ACC112 (cell line): ENCODE results near the gene DUSP23.

ENCODE experiments used
- H2AFZ ChIP-seq: fragments of 200-600 bp; sonication (generic); one replicate; pipeline ENCODE4 v1.6.0; 2017; ENCODE audit warnings: antibody characterized with exemption, low read length; ENCODE audit not compliant: unreplicated experiment
- H3K27ac ChIP-seq: fragments of 200-600 bp; sonication (generic); 2 replicates; pipeline ENCODE4 v1.5.1; 2014; ENCODE audit warnings: low read depth, mild to moderate bottlenecking, antibody characterized with exemption, low read length, moderate library complexity
- H3K27me3 ChIP-seq: fragments of 200-600 bp; sonication (generic); 2 replicates; pipeline ENCODE4 v1.6.1; 2014; ENCODE audit warnings: mild to moderate bottlenecking, antibody characterized with exemption, low read length, moderate library complexity, mixed read lengths; ENCODE audit not compliant: insufficient read depth
- H3K36me3 ChIP-seq: fragments of 200-600 bp; sonication (generic); 2 replicates; pipeline ENCODE4 v1.6.1; 2016; ENCODE audit warnings: mild to moderate bottlenecking, antibody characterized with exemption, low read length, moderate library complexity, mixed read lengths; ENCODE audit not compliant: insufficient read depth
- H3K4me1 ChIP-seq: fragments of 200-600 bp; sonication (generic); one replicate; pipeline ENCODE4 v1.6.1; 2016; ENCODE audit warnings: low read length, mixed read lengths; ENCODE audit not compliant: insufficient read depth, unreplicated experiment, control insufficient read depth
- H3K4me3 ChIP-seq: fragments of 200-600 bp; sonication (generic); 2 replicates; pipeline ENCODE4 v1.5.1; 2014; ENCODE audit warnings: mild to moderate bottlenecking, low read depth, low read length
- H3K79me2 ChIP-seq: fragments of 200-600 bp; sonication (generic); one replicate; pipeline ENCODE4 v1.6.0; 2016; ENCODE audit warnings: low read length; ENCODE audit not compliant: control insufficient read depth, unreplicated experiment, insufficient read depth

The DUSP23 gene

DNA sequence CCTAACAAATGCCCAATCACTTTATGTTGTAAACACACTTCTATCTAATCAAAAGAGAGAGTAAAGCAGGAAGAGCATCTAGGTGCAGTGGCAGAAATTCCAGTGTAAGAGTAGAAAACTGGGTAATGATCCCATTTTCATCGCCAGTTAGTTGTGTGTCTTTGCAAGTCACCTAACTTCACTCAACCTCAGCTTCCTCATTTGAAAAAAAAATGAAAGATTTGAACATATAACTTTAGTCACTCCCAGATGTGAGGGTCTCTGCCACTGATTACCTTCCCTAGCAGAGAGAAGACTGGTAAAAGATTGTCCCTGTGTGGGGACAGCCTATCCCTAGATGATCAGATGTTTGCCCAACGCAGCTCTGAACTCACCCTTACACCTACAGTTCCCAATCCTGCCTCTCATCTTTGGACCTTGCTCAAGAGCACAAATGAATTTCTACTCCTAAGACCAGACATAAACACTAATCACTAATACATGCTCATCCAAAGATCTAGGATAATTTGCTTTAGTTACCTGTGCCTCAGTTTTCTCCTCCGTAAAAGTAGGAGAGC, 25.2 kb upstream of the DUSP23 start:
- H3K36me3 ChIP-seq, result no peaks in the 10 kb centered on the region
- H3K27ac ChIP-seq, result no peak overlapping the region
- no peak overlapping the region for H3K4me3 ChIP-seq

DNA sequence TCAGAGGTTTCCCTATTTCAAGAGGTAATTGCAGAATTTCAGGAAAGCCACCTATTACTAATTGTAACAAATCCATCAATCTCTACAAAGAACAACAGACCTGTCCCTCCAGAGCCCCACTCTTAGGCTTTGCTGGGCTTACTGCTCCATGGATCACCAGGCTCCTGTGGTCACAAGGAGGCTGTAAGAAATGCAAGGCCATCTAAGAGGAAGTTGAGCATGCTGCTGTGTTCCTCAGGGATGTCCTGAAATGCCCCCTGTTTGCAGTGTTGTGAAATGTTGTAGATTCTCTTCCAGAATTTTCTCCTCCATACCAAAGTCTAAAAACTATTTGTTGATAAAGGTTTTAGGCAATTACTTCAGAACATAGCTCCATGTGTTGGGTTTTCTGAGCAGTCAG, 24.4 kb upstream of the DUSP23 start:
- H2AFZ ChIP-seq, result peak overlapping the region; percentile 3
- no peaks in the 10 kb centered on the region for H3K27me3 ChIP-seq
- H3K4me3 ChIP-seq, result no peak overlapping the region
- no peaks in the 10 kb centered on the region for H3K79me2 ChIP-seq
- H3K36me3 ChIP-seq, result no peaks in the 10 kb centered on the region
- H3K4me1 ChIP-seq, result peaks cover 14% of the 10 kb centered on the region
- no peak overlapping the region for H3K27ac ChIP-seq

More for the DNA sequence above, 25.2 kb upstream of the DUSP23 start:
- Histone ChIP-seq H3K4me1 (peaks cover 14% of the 10 kb centered on the region), H3K27me3 (no peaks in the 10 kb centered on the region), H3K79me2 (no peaks in the 10 kb centered on the region), H2AFZ (no peak overlapping the region)

DNA sequence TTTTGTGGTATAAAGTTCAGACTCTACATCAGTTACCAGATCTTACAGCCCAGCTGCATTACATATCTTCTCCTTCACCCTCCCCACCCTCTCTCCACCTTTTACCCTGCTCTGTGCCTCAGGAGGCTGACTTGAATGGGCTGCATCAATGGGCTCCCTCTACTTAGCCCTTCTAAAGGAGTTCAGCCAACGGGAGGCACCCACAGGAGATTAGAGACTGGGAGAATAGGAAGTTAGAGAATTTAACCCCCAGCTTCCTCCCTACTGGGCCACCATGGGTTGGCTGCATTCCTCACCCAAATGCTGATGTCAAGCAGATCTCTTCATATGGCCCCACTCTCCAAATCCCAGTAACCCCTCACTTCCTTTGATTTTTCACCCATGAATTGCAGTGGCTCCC, 17.1 kb upstream of the DUSP23 start:
- Histone ChIP-seq H3K4me3 (no peak overlapping the region), H3K27ac (no peak overlapping the region), H3K36me3 (no peaks in the 10 kb centered on the region), H3K79me2 (no peaks in the 10 kb centered on the region), H2AFZ (no peak overlapping the region), H3K4me1 (no peaks in the 10 kb centered on the region), H3K27me3 (no peaks in the 10 kb centered on the region)

DNA sequence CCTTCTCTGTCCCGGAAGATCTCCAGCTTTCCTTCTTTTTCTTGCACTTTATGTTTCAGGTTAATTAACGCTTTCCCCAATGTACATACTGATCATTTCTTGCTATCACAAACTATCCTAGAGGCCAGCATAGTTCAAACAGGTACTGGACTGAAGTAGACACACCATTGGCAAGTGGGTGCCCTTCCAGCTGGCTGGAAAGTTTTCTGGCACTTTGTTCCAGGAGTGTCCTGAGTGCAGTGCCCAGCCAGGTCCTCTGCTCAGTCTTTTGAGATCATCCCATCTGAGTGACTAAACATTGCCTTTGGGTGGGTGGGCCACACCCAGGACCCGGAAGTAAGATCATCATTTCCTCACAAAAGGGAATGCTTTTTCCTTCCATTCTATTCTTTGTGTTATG, 15.0 kb upstream of the DUSP23 start:
- Histone ChIP-seq H3K79me2 (no peaks in the 10 kb centered on the region), H3K27ac (no peak overlapping the region), H3K36me3 (no peaks in the 10 kb centered on the region), H3K27me3 (no peaks in the 10 kb centered on the region), H3K4me1 (no peaks in the 10 kb centered on the region), H3K4me3 (no peak overlapping the region), H2AFZ (no peak overlapping the region)

DNA sequence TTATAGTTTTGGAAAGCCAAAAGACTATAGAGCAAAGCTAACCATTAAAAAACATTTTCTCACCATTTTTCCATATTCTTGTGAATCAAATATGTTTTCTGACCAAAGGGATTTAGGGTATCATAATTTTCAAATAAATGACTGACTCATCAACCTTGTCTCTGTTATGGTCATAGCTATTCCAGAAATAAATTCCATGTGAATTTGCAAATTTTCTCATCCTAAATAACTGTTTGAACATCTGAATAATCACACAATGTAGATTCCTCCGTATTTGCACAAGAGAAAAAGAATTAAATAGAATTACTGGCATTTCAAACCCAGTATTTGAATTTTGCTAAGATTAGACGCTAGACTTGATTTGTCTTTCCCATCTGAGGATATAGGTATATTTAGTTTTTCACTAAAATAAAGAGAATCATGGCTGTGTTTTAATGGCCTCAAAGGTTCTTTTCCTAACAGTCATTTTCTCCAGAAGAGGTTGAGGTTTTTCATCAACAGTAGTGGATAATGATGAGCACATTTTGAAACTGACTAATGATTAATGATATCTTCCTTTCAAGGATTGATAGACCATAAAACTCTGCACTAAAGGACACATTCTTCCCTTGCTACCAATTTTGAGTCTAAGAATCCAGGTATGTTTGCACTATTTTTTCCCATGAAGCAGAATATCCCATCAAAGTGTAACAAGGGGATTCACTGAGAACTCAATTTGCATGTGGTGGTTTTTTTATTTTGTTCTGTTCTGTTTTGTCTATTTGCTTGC, 9.5 kb upstream of the DUSP23 start:
- Histone ChIP-seq H2AFZ (no peak overlapping the region), H3K36me3 (no peaks in the 10 kb centered on the region), H3K27ac (no peak overlapping the region), H3K4me3 (no peak overlapping the region), H3K79me2 (no peaks in the 10 kb centered on the region), H3K4me1 (no peaks in the 10 kb centered on the region), H3K27me3 (no peaks in the 10 kb centered on the region)

DNA sequence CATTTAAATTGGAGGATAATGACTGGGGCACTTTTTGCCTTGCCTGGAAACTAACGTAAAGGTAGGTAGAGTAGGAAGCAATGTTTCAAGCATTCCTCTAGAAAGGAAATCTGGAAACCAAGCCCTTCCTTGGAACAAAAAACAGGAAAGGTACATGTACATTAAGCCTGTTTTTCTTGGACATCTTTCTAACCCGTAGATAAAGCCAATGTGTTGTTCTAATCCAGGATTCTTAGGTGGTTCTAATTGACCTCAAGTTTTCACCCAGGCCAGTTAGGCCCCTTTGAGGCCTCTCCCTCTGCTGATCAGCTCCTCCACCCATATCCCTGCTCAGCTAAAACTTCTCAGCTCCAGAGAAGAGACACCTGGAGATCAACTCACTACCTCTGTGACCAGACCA, 6.3 kb upstream of the DUSP23 start:
- Histone ChIP-seq H3K4me1 (peaks cover 19% of the 10 kb centered on the region), H3K79me2 (no peaks in the 10 kb centered on the region), H3K27me3 (no peaks in the 10 kb centered on the region), H3K4me3 (no peak overlapping the region), H2AFZ (no peak overlapping the region), H3K27ac (no peak overlapping the region), H3K36me3 (no peaks in the 10 kb centered on the region)

DNA sequence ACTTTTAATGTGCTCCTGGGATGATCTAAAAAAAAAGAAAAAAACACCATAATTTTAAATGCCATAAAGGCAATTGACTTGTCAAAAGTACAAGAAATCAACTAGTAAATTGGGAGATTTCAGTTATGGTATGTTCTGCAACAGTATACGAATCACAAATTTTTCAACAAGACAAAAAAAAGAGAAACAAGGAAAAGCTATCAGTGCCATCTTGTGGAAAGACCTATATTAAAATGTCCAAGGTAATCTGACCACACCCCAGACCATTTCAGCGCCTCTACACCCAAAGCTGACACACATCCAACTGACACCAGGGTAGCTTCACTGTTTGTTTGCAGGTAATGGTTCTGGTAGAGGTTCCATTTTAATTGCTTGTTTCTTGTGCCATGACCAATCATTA, 5.0 kb upstream of the DUSP23 start:
- no peaks in the 10 kb centered on the region for H3K27me3 ChIP-seq
- H3K79me2 ChIP-seq, result no peaks in the 10 kb centered on the region
- H3K36me3 ChIP-seq, result no peaks in the 10 kb centered on the region
- no peak overlapping the region for H3K27ac ChIP-seq
- peaks cover 28% of the 10 kb centered on the region for H3K4me1 ChIP-seq
- H3K4me3 ChIP-seq, result no peak overlapping the region
- no peak overlapping the region for H2AFZ ChIP-seq

DNA sequence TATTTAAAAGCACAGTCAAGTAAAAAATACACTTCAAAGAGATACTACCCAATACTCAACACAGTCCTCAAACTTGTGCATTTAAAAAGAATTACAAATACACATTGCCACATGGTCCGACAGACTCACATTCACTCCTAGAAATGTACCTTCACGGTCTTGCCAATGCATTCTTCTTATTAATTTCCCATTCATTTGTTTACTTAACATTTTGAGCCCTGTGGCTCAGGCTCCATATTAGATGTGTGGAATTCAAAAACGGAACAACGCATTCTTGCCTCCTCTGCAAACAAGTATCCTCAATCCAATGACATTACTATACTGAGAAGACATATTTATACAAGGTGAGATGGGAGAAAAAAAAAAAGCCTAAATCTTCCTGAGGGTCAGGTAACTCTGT, 2.5 kb upstream of the DUSP23 start:
- Histone ChIP-seq H3K4me3 (no peak overlapping the region), H3K27ac (peak overlapping the region; percentile 90), H3K36me3 (no peaks in the 10 kb centered on the region), H3K27me3 (no peaks in the 10 kb centered on the region), H3K79me2 (peaks cover 13% of the 10 kb centered on the region), H3K4me1 (peaks cover 35% of the 10 kb centered on the region), H2AFZ (no peak overlapping the region)

DNA sequence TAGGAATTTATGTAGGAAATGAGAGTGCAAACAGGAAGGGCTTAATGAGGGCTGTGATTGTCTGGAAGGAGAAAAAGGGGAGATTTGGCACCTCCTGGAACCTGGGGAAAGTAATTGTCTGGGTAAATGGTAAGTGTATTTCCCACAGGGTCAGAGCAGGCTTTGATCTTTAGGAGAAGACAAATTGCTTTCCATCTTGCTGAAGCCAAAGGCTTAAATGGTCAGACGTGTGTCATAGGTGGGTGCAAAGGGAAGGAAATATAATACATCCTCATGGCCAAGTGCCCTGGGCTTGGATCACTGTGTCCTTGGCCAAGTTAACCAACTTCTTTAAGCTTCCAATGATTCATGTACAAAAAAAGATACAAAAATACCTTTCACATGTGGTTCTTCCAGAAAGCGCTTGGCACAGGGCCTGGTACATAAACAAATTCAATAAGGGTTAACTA, 1.3 kb upstream of the DUSP23 start:
- H3K79me2 ChIP-seq, result peaks cover 13% of the 10 kb centered on the region
- peak overlapping the region; percentile 90 for H3K27ac ChIP-seq
- peaks cover 39% of the 10 kb centered on the region for H3K4me1 ChIP-seq
- H3K27me3 ChIP-seq, result no peaks in the 10 kb centered on the region
- no peak overlapping the region for H2AFZ ChIP-seq
- 0 out of 2 replicates have a peak overlapping the region, but pooled peaks have one; percentile 1 for H3K4me3 ChIP-seq
- no peaks in the 10 kb centered on the region for H3K36me3 ChIP-seq

DNA sequence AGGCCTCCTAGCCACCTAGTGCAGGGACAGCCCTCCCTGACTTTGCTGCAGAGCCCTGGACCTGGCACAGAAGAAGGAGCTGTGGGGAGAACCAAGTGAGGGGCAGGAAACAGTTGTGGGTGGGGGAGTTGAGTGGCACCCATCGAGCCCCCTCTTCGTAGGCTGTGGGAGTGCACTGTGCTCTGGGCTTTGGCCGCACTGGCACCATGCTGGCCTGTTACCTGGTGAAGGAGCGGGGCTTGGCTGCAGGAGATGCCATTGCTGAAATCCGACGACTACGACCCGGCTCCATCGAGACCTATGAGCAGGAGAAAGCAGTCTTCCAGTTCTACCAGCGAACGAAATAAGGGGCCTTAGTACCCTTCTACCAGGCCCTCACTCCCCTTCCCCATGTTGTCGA, 1.2 kb downstream of the DUSP23 start:
- H3K4me3 ChIP-seq, result peak overlapping the region; percentile 88
- H3K4me1 ChIP-seq, result peaks cover 43% of the 10 kb centered on the region
- H3K36me3 ChIP-seq, result no peaks in the 10 kb centered on the region
- peaks cover 13% of the 10 kb centered on the region for H3K79me2 ChIP-seq
- H2AFZ ChIP-seq, result no peak overlapping the region
- no peak overlapping the region for H3K27ac ChIP-seq
- H3K27me3 ChIP-seq, result no peaks in the 10 kb centered on the region

DNA sequence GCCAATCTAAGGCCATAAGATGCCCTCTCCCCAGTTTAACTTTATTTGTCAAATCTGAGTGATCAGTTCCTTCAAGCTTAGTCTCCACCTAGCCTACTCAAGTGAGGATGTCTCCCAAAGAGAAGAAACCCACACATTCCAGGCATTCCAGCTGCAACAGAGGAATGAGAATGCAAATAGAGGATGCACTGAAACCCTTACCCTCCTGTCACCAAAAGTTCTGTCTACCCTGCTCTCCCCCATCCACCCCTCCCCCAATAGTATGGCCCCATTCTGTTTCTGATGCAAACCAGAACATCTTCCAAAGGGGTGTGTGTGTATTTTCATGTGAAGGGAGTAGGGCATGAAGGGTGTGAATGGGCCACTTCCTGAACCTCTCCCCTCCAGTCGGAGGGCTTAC, 3.0 kb downstream of the DUSP23 start:
- Histone ChIP-seq H3K79me2 (peaks cover 13% of the 10 kb centered on the region), H2AFZ (no peak overlapping the region), H3K4me1 (peaks cover 31% of the 10 kb centered on the region), H3K4me3 (no peak overlapping the region), H3K36me3 (no peaks in the 10 kb centered on the region), H3K27me3 (no peaks in the 10 kb centered on the region), H3K27ac (no peak overlapping the region)
